Posterior cingulate gyrus (tissue), 11 donors: ENCODE measurements around the gene CYYR1.
A peak's percentile ranks its signal among the peaks of the same experiment; 100 is the strongest.

Experiments
- DNase-seq, 10 donors: peaks; one replicate each; pipeline versions ENCODE4 v3.0.0 to v3.0.0-alpha.2; 2020 to 2021; ENCODE audit warnings: mixed read lengths in 3 of 10
- intact Hi-C: fragments of 100-400 bp; cut with DNase I; formaldehyde crosslinking; loops from one replicate; pipeline ENCODE4 v1.15.1; 2023

Gene CYYR1

DNA sequence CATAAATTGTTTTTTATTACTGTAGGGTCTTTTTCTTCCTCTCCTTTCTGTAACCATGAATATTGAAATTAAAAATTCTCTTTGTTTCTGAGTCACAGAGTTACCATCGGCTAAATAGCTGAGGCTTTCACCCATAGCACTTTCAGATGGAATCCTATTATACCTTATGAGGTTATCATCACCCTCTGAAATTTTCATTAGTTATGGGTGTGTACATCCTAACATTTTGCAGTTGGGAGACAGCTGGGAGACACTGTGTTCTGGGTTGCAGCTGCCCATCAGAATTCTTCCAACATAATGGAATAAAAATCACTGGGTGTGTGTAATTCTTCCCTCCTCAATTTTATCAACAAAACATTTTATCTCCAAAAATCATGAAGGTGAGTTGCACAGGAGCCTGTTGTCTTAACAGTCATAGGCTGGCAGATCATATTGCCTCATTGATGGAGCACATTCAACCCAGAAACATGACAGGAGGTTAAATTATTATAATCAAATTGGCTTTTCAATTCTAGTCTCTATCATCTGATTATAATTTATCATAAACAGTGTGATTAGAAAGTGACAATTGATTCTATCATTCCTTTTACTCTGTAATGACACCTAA, 17.4 kb downstream of the CYYR1 start:
- intact Hi-C loops = no loop called here
- DNase-seq = no peak

DNA sequence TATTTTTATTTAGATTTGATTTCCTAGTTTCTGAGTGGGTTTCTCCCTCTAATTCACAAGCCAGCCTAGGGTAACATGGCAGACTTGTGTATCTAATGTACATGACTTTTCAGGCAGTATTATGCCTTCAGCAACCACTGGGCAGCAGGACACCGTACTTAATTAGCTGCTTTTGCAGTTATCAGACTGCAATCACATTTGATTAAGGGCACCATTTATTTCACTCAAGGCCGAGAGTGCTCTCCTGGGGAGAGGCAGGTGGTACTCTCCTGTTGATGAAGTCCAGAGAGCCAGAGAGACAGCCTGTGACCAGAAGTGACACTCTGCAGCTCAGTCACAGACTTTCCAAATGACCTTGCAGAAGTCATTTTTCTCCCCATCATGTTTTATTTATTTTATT, 18.7 kb downstream of the CYYR1 start:
- intact Hi-C loops = no loop called here
- no peak for DNase-seq

GRCh38 chr21:26553898-26554297, 19.2 kb downstream of the CYYR1 start:
- DNase-seq = no peak
- intact Hi-C loops = no loop called here

- intact Hi-C loops = no loop called here
Measured at GRCh38 chr21:26550326-26550725, 22.8 kb downstream of the CYYR1 start.

DNA sequence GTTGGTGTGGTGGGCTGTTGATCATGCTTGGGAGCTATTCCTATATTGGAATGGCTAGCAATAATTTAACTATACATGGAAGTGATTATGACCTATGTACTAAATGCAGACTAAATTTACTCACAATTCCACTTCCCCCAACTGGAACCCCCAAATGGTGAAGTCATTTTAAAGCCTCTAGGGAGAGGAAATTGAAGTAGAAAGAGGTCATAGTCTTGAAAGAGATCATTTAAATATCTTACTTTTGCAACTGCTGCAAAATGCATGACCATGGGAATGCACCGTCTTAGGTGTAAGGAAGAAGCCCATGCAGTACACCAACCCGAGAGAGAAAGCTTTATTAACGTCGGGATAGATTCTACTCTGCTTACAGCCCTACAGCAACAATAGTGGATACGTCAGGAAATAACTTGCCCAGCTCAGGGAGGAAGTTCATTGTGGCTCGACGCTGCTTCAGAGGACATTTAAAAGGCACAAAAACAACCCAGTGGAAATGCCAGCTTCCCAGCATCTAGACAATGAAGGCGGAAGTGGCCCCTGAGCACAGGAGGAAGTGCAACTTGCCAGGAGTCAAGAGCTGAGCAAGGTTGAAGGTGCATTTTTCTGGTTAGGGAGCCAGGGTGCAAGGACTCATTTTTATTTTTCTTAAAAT, 26.5 kb downstream of the CYYR1 start:
- DNase-seq = peak in 2 of 10 donors; percentile 7 to 49
- intact Hi-C loops = no loop called here

More at GRCh38 chr21:26550326-26550725, 22.8 kb downstream of the CYYR1 start:
- DNase-seq = no peak

DNA sequence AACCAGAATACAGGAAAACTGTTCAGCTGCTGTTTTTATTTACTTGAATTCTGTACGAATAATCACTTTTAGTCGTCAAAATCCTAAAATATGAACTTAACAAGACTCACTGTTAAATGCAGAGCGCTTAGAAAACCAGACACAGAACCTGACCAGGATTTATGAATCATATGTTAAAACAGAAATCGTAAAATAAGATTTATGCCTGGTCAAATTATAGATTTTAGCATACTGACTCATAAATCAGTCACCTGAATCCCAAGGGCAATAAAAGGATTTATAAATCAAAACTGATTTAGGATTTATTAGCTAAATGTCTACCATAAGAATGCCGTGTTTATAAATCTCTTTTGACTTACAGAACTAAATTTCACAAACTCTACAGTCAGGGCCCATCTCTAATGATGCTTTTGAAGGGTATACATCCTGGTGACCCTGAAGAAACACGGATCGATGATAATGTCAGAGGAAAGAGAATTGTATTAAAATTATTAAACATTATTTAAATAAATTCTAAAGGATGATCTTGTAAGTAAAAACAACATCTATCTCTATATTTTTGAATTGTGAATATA, 28.8 kb downstream of the CYYR1 start:
- intact Hi-C loops = no loop called here

GRCh38 chr21:26540651-26541050, 32.4 kb downstream of the CYYR1 start:
- intact Hi-C loops = no loop called here
- DNase-seq = no peak

More for the DNA sequence above, 28.8 kb downstream of the CYYR1 start:
- DNase-seq = no peak

DNA sequence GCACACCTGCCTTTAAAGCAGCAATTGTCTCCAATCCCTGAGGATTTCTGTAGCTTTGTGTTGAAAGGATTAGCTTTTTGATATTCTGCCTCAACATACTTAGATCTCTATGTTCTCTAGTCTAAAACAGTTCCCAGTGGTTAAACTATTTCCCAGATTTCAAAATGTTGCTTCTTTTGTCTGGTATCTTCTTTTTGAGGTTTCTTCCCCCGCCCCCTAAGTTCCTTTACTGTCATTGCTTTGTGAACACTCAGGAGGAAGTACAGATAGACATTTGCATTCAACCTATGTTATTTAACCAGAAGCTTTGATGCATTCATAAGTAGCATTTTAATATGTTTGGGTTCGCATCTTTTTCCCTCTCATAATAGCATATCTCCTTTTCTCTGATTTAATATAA, 33.5 kb downstream of the CYYR1 start:
- DNase-seq = no peak
- intact Hi-C loops = no loop called here

- DNase-seq = no peak
- intact Hi-C loops = no loop called here
Measured at GRCh38 chr21:26534517-26534916, 38.6 kb downstream of the CYYR1 start.

GRCh38 chr21:26532208-26532607, 40.9 kb downstream of the CYYR1 start:
- intact Hi-C loops = no loop called here
- DNase-seq = no peak

DNA sequence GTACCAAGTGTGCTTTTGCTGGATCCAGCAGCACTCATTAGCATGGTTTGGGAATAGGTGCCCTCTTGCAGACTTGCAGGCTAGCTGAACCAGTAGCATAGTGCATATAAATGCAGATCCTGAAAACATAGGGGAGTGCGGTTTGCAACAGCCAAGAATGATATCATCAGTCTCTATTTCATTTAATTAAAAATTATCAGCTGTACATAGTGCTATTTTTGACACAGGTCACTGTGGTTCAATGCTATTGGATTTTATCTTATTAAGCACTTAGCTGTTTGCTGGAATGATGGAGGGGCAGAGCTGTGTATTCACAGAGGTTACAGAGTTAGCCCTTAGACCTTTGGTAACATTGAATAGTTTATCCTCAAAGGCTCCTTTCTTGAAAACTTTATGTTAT, 43.6 kb downstream of the CYYR1 start:
- DNase-seq = no peak
- intact Hi-C loops = no loop called here

DNA sequence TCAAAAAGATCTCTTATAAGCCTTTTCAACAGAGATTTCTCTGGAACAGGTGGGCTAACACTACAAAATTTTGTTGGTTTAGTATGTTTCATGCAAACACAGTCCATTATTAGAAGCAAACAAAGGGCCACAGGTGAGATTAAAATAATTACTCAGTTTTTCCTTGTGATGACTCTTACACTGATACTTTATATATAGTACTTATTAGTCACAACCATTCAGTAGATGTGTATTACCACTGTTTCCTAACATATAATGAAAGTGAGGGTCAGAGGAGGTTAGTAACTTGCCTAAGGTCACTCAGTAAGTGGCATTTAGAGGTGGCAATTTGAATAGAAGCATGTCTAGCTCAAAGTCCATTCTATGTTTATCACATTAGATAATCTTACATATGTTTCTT, 44.2 kb downstream of the CYYR1 start:
- intact Hi-C loops = no loop called here
- no peak for DNase-seq

DNA sequence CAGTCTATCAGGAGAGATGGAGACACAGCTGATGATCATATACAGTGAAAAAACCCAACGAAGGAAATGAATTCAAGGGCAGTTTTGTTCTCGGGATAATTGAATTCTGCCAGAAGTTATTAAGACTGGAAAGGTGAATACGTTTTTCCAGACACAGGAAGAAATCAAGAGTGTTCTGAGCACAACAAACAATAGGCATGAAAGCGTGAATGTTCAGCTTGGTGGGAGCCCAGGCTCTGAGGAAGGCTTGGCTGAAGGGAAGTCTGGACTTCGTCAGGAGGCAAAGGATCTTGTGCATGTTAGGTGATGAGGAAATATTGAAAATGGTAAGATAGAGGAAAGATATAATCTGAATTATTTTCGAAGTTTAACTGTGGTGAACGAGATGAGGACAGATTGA, 50.4 kb downstream of the CYYR1 start:
- intact Hi-C loops = no loop called here
- DNase-seq = no peak

DNA sequence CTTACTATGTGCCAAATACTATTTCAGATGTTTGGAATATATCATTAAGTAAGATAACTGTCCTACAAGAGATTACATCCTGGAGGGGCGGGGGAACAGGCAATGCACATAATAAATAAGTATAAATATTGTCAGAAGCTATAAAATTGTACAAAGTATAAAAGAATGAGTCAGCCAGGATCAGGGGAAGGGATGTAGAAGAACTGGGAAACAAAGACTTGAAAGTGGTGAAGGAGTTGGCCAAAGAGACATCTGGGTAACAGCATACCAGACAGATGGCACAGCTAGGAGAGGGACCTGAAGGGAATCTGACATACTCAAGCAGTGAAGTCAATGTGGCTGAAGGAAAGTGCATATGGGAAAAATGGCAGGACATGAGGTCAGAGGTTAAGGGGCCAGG, 53.9 kb downstream of the CYYR1 start:
- intact Hi-C loops = no loop called here
- no peak for DNase-seq

- intact Hi-C loops = no loop called here
- DNase-seq = peak in 1 of 10 donors; percentile 39
Measured at GRCh38 chr21:26515257-26515656, 57.8 kb downstream of the CYYR1 start.

DNA sequence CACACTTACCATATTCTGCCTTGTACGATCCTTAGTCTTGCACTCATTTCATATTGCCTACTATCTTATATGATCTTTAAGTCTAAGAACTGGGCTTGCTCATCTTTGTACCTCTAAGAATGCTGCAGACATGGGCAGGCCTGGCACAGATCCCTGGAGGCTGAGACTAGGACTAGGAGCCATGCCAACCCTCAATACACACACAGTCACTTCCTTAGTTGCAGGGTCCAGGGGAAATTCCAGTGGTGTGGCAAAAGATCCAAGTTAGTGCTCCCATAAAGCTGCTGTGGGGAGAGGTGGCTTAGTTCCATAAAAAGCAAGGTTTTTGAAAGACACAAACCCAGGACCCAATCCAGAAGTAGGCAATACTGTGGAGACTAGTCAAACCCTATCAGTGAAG, 59.9 kb downstream of the CYYR1 start:
- intact Hi-C loops = no loop called here
- DNase-seq = no peak

DNA sequence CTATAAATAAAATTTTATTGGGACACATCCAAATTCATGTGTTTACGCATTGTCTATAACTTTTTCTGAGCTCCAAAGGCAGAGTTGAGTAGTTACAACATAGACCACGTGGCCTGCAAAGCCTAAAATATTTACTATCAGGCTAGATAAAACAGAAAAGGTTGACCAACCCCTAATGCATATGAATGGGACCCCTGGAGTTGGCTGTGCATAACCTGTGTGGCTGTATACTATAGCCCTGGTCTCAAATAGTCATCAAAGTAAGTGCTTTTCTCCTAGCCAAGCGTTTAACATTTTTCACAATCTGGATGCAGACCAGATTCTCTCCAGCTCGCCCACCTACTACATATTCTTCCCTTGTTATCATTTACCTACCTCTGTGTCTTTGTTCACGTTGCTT, 60.4 kb downstream of the CYYR1 start:
- DNase-seq = no peak
- intact Hi-C loops = no loop called here

DNA sequence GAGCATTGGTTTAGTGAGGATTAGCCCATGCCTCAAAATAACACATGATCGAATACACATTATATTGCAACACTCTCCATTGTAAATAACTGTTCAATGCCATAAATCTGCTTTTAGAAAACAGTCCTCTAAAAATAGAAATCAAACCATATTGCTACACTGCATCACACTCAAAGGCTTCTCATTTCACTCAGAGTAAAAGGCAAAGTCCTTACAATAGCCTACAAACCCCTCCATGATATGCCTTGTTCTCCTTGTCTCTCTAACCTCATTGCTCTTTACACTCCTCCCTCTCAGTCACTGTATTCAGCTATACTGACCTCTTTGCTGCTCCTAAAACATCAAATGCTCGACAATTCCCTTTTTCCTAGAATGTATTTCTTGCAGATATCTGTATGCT, 64.2 kb downstream of the CYYR1 start:
- DNase-seq = no peak
- intact Hi-C loops = no loop called here

DNA sequence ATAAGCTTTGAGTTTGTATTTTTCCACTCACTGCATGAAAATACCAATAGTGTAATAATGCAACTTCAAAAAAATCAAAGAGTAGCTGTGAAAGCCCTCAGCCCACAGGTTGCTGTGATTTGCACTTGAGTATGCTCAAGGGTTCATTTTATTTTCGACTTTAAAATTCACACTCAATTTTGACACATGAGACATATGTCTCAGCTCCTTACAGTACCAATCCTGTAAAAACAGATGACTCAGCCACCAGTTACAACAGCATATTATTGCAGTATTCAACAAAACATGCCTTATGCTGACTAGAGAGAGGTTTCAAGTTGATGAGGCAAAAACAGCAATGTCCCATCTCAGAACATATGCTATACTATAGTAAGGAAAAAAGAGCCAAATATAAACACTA, 66.1 kb downstream of the CYYR1 start:
- intact Hi-C loops = no loop called here
- peak in 1 of 10 donors; percentile 33 for DNase-seq

DNA sequence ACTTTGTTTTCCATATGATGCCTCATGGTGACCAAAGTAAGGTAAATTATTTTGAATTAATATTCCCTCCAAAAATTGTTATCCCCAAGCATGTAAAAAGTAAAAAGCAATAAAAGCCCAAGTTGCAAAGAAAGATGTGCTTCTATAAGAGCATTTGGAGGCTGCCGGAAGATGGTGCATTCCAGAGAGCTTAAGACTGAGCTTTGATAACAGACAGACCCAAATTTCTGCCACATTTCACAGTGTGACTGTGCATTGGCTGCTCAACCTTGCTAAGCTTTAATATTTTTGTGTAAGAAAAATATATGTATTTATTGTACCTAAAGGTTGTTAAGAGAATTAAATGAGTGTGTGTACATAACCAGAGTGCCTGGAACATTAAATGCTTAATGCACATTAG, 67.9 kb downstream of the CYYR1 start:
- DNase-seq = no peak
- intact Hi-C loops = no loop called here

DNA sequence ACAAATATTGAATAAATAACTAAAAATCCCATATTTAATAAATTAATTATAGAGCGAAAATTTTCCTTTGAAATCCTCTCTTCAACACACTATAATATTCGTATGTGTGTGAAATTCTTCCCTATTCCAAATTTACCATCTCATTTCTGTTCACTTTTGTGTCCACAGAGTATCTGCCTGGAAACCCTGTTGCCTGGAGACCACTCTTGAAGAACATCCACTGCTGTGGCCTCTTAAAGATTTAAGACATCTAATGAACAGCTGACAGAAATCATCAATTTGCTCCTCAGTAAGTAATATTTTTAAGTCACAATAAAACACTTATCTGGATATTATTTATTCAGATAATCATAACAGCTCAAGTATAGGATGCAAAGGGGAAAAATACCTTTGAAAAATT, 69.7 kb downstream of the CYYR1 start:
- DNase-seq = no peak
- intact Hi-C loops = no loop called here

DNA sequence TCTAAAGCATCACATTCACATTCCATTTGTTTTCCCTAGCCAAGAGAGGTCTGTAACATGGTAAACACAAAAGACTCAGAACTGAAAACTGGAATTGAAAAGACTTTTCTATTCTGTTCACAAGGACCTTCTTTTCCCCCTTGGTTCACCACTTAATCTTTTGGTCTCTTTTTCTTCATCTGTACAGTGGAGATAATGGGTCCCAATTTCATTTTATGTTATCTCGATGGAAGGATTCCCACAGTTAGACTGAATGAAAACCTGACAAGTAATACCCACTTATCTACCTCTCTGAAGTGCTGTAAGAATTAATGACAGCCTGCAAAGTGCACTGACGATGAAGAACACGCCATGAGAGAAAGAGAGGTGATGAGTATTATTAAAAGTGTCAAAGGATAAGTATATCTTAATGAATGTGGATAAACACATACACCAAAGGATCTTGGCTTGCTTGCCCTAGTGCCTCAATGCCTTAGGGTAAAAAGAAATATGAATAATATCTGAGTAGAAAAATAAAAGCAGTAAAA, 71.5 kb downstream of the CYYR1 start:
- intact Hi-C loops = no loop called here
- no peak for DNase-seq
